Naive thymus-derived CD4-positive, alpha-beta T cell (primary cell): ENCODE data around the gene AKT1S1. TPM values are rescaled to one million over a fixed set of nuclear protein-coding genes. Genes with fewer than 3 reads are reported as not detected.

Experiments
- ATAC-seq: fragments of 150-1000 bp; cut with Tn5 transposase; 2 replicates; pipeline ENCODE4 v1.10.0; 2021; ENCODE audit warnings: mild to moderate bottlenecking, moderate library complexity
- CTCF ChIA-PET: fragments of 350-600 bp; sonication (Branson Sonifier 250); formaldehyde crosslinking; loops from one replicate; lab custom pipeline; 2021; ENCODE audit warnings: antibody characterized with exemption; lab: Charles Lee
- POLR2A ChIA-PET: fragments of 350-600 bp; sonication (Branson Sonifier 250); formaldehyde crosslinking; loops from one replicate; lab custom pipeline; 2021; ENCODE audit warnings: antibody characterized with exemption, inconsistent platforms; lab: Charles Lee
- DNase-seq, 9 donors: peaks; one replicate each; pipeline versions ENCODE4 v3.0.0 to v3.0.0-alpha.2; 2020 to 2022; ENCODE audit warnings: mixed read lengths in 1 of 9
- H3K27ac ChIP-seq: one replicate; pipeline ENCODE4 v1.7.0; 2013; ENCODE audit warnings: mild to moderate bottlenecking, low read depth, low read length, moderate library complexity
- H3K27me3 ChIP-seq, 2 donors: one replicate each; pipeline ENCODE4 v1.7.0; 2013; ENCODE audit warnings: low read length in 2 of 2, mild to moderate bottlenecking in 2 of 2, moderate library complexity in 2 of 2; ENCODE audit not compliant: control insufficient read depth in 2 of 2, insufficient read depth in 2 of 2
- H3K36me3 ChIP-seq, 3 experiments: 1 replicate in 2 of 3; 2 replicates in 1 of 3; pipeline ENCODE4 v1.7.0; 2013; ENCODE audit warnings: low read length in 3 of 3, mild to moderate bottlenecking in 3 of 3, moderate library complexity in 1 of 3; ENCODE audit not compliant: insufficient read depth in 3 of 3, control insufficient read depth in 2 of 3
- H3K4me1 ChIP-seq, 2 donors: one replicate each; pipeline ENCODE4 v1.7.0; 2013; ENCODE audit warnings: low read length in 2 of 2, mild to moderate bottlenecking in 2 of 2, moderate library complexity in 1 of 2; ENCODE audit not compliant: control insufficient read depth in 2 of 2, insufficient read depth in 2 of 2
- H3K4me3 ChIP-seq: 2 replicates; pipeline ENCODE4 v1.7.0; 2013; ENCODE audit warnings: mild to moderate bottlenecking, low read length
- H3K9me3 ChIP-seq, 3 experiments: 1 replicate in 2 of 3; 2 replicates in 1 of 3; pipeline ENCODE4 v1.7.0; 2013; ENCODE audit warnings: low read length in 3 of 3; ENCODE audit not compliant: control insufficient read depth in 2 of 3
- H3K27ac Mint-ChIP-seq, 9 donors: one replicate each; pipeline ENCODE4 v1.8.0; 2020 to 2022; ENCODE audit warnings: mixed read lengths in 9 of 9, mild to moderate bottlenecking in 8 of 9, moderate library complexity in 5 of 9, inconsistent platforms in 2 of 9
- H3K27me3 Mint-ChIP-seq, 5 donors: one replicate each; pipeline ENCODE4 v1.8.0; 2021 to 2022; ENCODE audit warnings: mixed read lengths in 5 of 5, mild to moderate bottlenecking in 1 of 5
- H3K36me3 Mint-ChIP-seq, 5 donors: one replicate each; pipeline ENCODE4 v1.8.0; 2020 to 2022; ENCODE audit warnings: mixed read lengths in 5 of 5, mild to moderate bottlenecking in 3 of 5, inconsistent platforms in 1 of 5
- H3K4me1 Mint-ChIP-seq, 7 donors: one replicate each; pipeline ENCODE4 v1.8.0; 2020 to 2022; ENCODE audit warnings: mixed read lengths in 7 of 7, mild to moderate bottlenecking in 3 of 7, inconsistent platforms in 1 of 7
- H3K4me3 Mint-ChIP-seq, 10 donors: one replicate each; pipeline ENCODE4 v1.8.0; 2020 to 2022; ENCODE audit warnings: mild to moderate bottlenecking in 10 of 10, mixed read lengths in 10 of 10, moderate library complexity in 6 of 10, inconsistent platforms in 2 of 10
- H3K9me3 Mint-ChIP-seq, 11 donors: one replicate each; pipeline ENCODE4 v1.8.0; 2020 to 2022; ENCODE audit warnings: mixed read lengths in 11 of 11, mild to moderate bottlenecking in 4 of 11, inconsistent platforms in 1 of 11, moderate library complexity in 1 of 11
- intact Hi-C, 2 donors: fragments of 100-400 bp; cut with micrococcal nuclease; formaldehyde crosslinking; loops; one replicate each; pipeline ENCODE4 v1.15.1; 2023
- polyA plus RNA-seq, 2 donors: library from polyadenylated mRNA; unstranded; fragments of 300-500 nt; fragmentation: Illumina TruSeq; gene quantifications; one replicate each; pipeline ENCODE4 v1.2.3, GENCODE V29; 2021
- total RNA-seq, 6 experiments: library from RNA in 5 of 6; stranded (reverse) in 5 of 6; gene quantifications; 1 replicate in 5 of 6; 2 replicates in 1 of 6; pipeline ENCODE4 v1.2.3 and lab custom pipeline; 2021 to 2026

AKT1S1 gene
- total and polyA plus RNA-seq, 7 experiments from 2014 or later: 4.7 to 25.7 (median 17.3) TPM

- peaks cover 22 to 37% (median 33%) of the 10 kb centered on the region in 7 donors for H3K4me1 Mint-ChIP-seq
- peak within 1 kb of the TSS; percentile 91 to 96 (median 92) for H3K4me3 Mint-ChIP-seq
- H3K9me3 Mint-ChIP-seq: peaks cover 0 to 10% (median 3%) of the 10 kb centered on the region in 11 donors
- peak; percentile 78 to 97 (median 88) for DNase-seq
- Histone ChIP-seq H3K9me3 (no peaks in the 10 kb centered on the region), H3K27me3 (no peaks in the 10 kb centered on the region), H3K4me3 (peak within 1 kb of the TSS; percentile 89), H3K36me3 (peaks cover 0 to 20% (median 0%) of the 10 kb centered on the region in 3 experiments), H3K27ac (peak within 1 kb of the TSS; percentile 99), H3K4me1 (peaks cover 7 to 25% of the 10 kb centered on the region in 2 donors)
- H3K27me3 Mint-ChIP-seq: peaks cover 0 to 11% (median 0%) of the 10 kb centered on the region in 5 donors
- ChIA-PET POLR2A (interaction anchor here (0.8 to 4.5 kb wide), 22 partner anchors 8 to 1521 kb away, joined by 3 to 39 read pairs (median 4); partner anchors contain the start of genes AKT1S1, BCL2L12, FUZ and GYS1), CTCF (interaction anchor here (0.8 kb wide), 1 partner anchor 26 kb away, joined by 3 read pairs; the partner anchor contains the start of gene AKT1S1)
- H3K36me3 Mint-ChIP-seq: peaks cover 0 to 10% (median 4%) of the 10 kb centered on the region in 5 donors
- intact Hi-C loops: loop anchor here (1.0 to 2.0 kb wide), 10 partner anchors 17 to 270 kb away; partner anchors contain the start of genes AKT1S1 (in 2 of the 2), ATF5 (in 2 of the 2), FUZ (in 2 of the 2) and MED25 (in 2 of the 2)
- H3K27ac Mint-ChIP-seq: peak within 1 kb of the TSS; percentile 85 to 98 (median 95)
- peak; percentile 93 for ATAC-seq
These were observed 26.4 kb downstream of the AKT1S1 start, which contains the start of gene PTOV1 for GRCh38 chr19:49850487-49851342. PTOV1 (plus strand) TSS chr19:49851159.

GRCh38 chr19:49850221-49850486 lies 27.0 kb downstream of the AKT1S1 start:
- Mint-ChIP-seq H3K4me3 (peak overlapping the region; percentile 78 to 96 (median 92)), H3K4me1 (peaks cover 22 to 37% (median 33%) of the 10 kb centered on the region in 7 donors), H3K9me3 (peaks cover 0 to 10% (median 2%) of the 10 kb centered on the region in 11 donors), H3K27ac (peak overlapping the region; percentile 79 to 98 (median 95)), H3K27me3 (peaks cover 0 to 12% (median 0%) of the 10 kb centered on the region in 5 donors), H3K36me3 (peaks cover 0 to 8% (median 4%) of the 10 kb centered on the region in 5 donors)
- intact Hi-C loops: loop anchor here (1.0 to 2.0 kb wide), 10 partner anchors 17 to 269 kb away; partner anchors contain the start of genes AKT1S1 (in 2 of the 2), ATF5 (in 2 of the 2), FUZ (in 2 of the 2) and MED25 (in 2 of the 2)
- Histone ChIP-seq H3K4me1 (peaks cover 7 to 25% of the 10 kb centered on the region in 2 donors), H3K27me3 (no peaks in the 10 kb centered on the region), H3K27ac (peak overlapping the region; percentile 99), H3K9me3 (no peaks in the 10 kb centered on the region), H3K4me3 (peak overlapping the region; percentile 89), H3K36me3 (peaks cover 0 to 14% (median 0%) of the 10 kb centered on the region in 3 experiments)
- CTCF ChIA-PET: interaction anchor here (0.8 kb wide), 1 partner anchor 27 kb away, joined by 3 read pairs; the partner anchor contains the start of gene AKT1S1
- no peak for ATAC-seq
- POLR2A ChIA-PET: interaction anchor here (0.8 to 4.5 kb wide), 17 partner anchors 9 to 857 kb away, joined by 3 to 39 read pairs (median 5); partner anchors contain the start of genes AKT1S1, FUZ, GYS1 and MED25
- DNase-seq: no peak

GRCh38 chr19:49849433-49850220 lies 27.5 kb downstream of the AKT1S1 start:
- intact Hi-C loops: loop anchor here (1.0 to 2.0 kb wide), 10 partner anchors 18 to 269 kb away; partner anchors contain the start of genes AKT1S1 (in 2 of the 2), ATF5 (in 2 of the 2), FUZ (in 2 of the 2) and MED25 (in 2 of the 2)
- no peak for DNase-seq
- Histone ChIP-seq H3K36me3 (peaks cover 0 to 9% (median 0%) of the 10 kb centered on the region in 3 experiments), H3K27ac (no peak overlapping the region), H3K27me3 (no peaks in the 10 kb centered on the region), H3K4me1 (peaks cover 7 to 25% of the 10 kb centered on the region in 2 donors), H3K4me3 (peak overlapping the region; percentile 89), H3K9me3 (no peaks in the 10 kb centered on the region)
- POLR2A ChIA-PET: interaction anchor here (0.8 to 4.5 kb wide), 10 partner anchors 15 to 256 kb away, joined by 3 to 39 read pairs (median 6); partner anchors contain the start of genes AKT1S1, FUZ, MED25 and TBC1D17
- Mint-ChIP-seq H3K27me3 (peaks cover 0 to 13% (median 0%) of the 10 kb centered on the region in 5 donors), H3K36me3 (peaks cover 0 to 8% (median 4%) of the 10 kb centered on the region in 5 donors), H3K4me1 (peaks cover 22 to 37% (median 33%) of the 10 kb centered on the region in 7 donors), H3K27ac (peak overlapping the region; percentile 59 to 98 (median 95)), H3K9me3 (peaks cover 0 to 10% (median 2%) of the 10 kb centered on the region in 11 donors), H3K4me3 (peak overlapping the region; percentile 78 to 96 (median 92))
- CTCF ChIA-PET: no interaction called here
- no peak for ATAC-seq

- H3K4me1 Mint-ChIP-seq: peaks cover 22 to 37% (median 33%) of the 10 kb centered on the region in 7 donors
- no peak overlapping the region for H3K4me3 ChIP-seq
- CTCF ChIA-PET: no interaction called here
- peaks cover 0 to 8% (median 4%) of the 10 kb centered on the region in 5 donors for H3K36me3 Mint-ChIP-seq
- peaks cover 7 to 25% of the 10 kb centered on the region in 2 donors for H3K4me1 ChIP-seq
- H3K9me3 Mint-ChIP-seq: peaks cover 0 to 10% (median 2%) of the 10 kb centered on the region in 11 donors
- intact Hi-C loops: no loop called here
- no peaks in the 10 kb centered on the region for H3K27me3 ChIP-seq
- no peak for DNase-seq
- POLR2A ChIA-PET: interaction anchor here (0.7 to 4.5 kb wide), 3 partner anchors 34 to 131 kb away, joined by 3 to 39 read pairs (median 9); partner anchors contain the start of gene FUZ
- H3K36me3 ChIP-seq: peaks cover 0 to 4% (median 0%) of the 10 kb centered on the region in 3 experiments
- H3K27me3 Mint-ChIP-seq: peaks cover 0 to 13% (median 0%) of the 10 kb centered on the region in 5 donors
- peak overlapping the region in 5 of 9 donors; percentile 0 to 93 (median 75) for H3K27ac Mint-ChIP-seq
- no peak for ATAC-seq
- peak overlapping the region; percentile 5 to 83 (median 68) for H3K4me3 Mint-ChIP-seq
- H3K9me3 ChIP-seq: no peaks in the 10 kb centered on the region
- H3K27ac ChIP-seq: no peak overlapping the region
These were observed 28.2 kb downstream of the AKT1S1 start for GRCh38 chr19:49848938-49849337.

- DNase-seq (no peak), ATAC-seq (no peak)
- intact Hi-C loops: no loop called here
- H3K4me1 Mint-ChIP-seq: peaks cover 17 to 35% (median 28%) of the 10 kb centered on the region in 7 donors
- no peak overlapping the region for H3K27ac ChIP-seq
- H3K4me1 ChIP-seq: peaks cover 7 to 25% of the 10 kb centered on the region in 2 donors
- POLR2A ChIA-PET: interaction anchor here (0.6 to 4.5 kb wide), 5 partner anchors 22 to 130 kb away, joined by 3 to 39 read pairs (median 3); partner anchors contain the start of genes AP2A1 and FUZ
- H3K27ac Mint-ChIP-seq: peak overlapping the region in 3 of 9 donors; percentile 28 to 76 (median 65)
- H3K36me3 ChIP-seq: peaks cover 0 to 4% (median 0%) of the 10 kb centered on the region in 3 experiments
- H3K36me3 Mint-ChIP-seq: peaks cover 0 to 8% (median 4%) of the 10 kb centered on the region in 5 donors
- peaks cover 0 to 10% (median 2%) of the 10 kb centered on the region in 11 donors for H3K9me3 Mint-ChIP-seq
- peak overlapping the region in 1 of 10 donors; percentile 41 for H3K4me3 Mint-ChIP-seq
- no peaks in the 10 kb centered on the region for H3K9me3 ChIP-seq
- H3K27me3 ChIP-seq: no peaks in the 10 kb centered on the region
- H3K27me3 Mint-ChIP-seq: peaks cover 0 to 13% (median 0%) of the 10 kb centered on the region in 5 donors
- CTCF ChIA-PET: interaction anchor here (0.6 kb wide), 1 partner anchor 877 kb away, joined by 3 read pairs; no protein-coding TSS in a partner anchor
- H3K4me3 ChIP-seq: no peak overlapping the region
These were observed 29.1 kb downstream of the AKT1S1 start for GRCh38 chr19:49847731-49848696.
